GM23338 (cell line): ENCODE results near the gene BLOC1S5.

ENCODE experiments used
- EZH2 ChIP-seq: fragments of 200-600 bp; sonication (generic); IDR thresholded peaks from one replicate; pipeline ENCODE4 v1.8.0; 2017; ENCODE audit warnings: antibody characterized with exemption, mild to moderate bottlenecking, low read depth; ENCODE audit not compliant: unreplicated experiment
- NANOG ChIP-seq: IDR thresholded peaks from 2 replicates; pipeline ENCODE4 v1.6.1; 2016; ENCODE audit warnings: antibody characterized with exemption, borderline replicate concordance
- POLR2AphosphoS5 ChIP-seq: IDR thresholded peaks from 2 replicates; pipeline ENCODE4 v1.6.1; 2016; ENCODE audit warnings: antibody characterized with exemption, low read depth
- TF ChIP-seq, protein P1 (sequence below), 2 experiments: fragments of 200-600 bp in 1 of 2; sonication (generic) in 1 of 2; conservative IDR thresholded peaks; 2 replicates each; pipeline versions ENCODE4 v1.5.1 to v1.6.1; 2016 to 2017; ENCODE audit warnings: antibody characterized with exemption in 2 of 2, low read depth in 2 of 2, mild to moderate bottlenecking in 2 of 2, moderate library complexity in 1 of 2
- TF ChIP-seq, protein P2 (sequence below): IDR thresholded peaks from 2 replicates; pipeline ENCODE4 v1.6.1; 2016; ENCODE audit warnings: antibody characterized with exemption

DNA sequence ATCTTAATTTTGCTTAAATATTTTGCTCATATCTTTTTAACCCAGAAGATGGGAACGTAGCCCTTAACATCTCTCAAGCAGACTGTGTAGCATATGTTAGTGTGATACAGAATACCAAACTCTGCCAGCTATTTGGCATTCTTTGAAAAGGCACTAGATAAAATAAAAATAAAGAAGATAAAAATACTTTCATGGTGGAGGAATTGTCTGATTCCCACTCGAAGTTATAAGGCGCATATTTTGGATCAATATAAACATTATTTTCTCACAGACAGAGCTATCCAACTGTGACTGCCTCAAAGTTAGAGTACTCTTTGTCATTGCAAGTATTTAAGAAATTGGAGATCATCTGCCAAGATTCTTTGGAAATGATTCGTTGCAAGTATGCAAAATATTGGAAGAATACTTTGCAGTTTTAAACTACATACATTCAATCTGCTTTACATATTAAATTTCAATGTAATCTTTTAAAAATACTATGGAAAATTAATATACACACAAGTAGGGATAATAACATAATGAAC is 49.0 kb upstream of the BLOC1S5 start:
- TF ChIP-seq EZH2 = no peak
- TF ChIP-seq, protein P1, sequence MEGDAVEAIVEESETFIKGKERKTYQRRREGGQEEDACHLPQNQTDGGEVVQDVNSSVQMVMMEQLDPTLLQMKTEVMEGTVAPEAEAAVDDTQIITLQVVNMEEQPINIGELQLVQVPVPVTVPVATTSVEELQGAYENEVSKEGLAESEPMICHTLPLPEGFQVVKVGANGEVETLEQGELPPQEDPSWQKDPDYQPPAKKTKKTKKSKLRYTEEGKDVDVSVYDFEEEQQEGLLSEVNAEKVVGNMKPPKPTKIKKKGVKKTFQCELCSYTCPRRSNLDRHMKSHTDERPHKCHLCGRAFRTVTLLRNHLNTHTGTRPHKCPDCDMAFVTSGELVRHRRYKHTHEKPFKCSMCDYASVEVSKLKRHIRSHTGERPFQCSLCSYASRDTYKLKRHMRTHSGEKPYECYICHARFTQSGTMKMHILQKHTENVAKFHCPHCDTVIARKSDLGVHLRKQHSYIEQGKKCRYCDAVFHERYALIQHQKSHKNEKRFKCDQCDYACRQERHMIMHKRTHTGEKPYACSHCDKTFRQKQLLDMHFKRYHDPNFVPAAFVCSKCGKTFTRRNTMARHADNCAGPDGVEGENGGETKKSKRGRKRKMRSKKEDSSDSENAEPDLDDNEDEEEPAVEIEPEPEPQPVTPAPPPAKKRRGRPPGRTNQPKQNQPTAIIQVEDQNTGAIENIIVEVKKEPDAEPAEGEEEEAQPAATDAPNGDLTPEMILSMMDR (conservative IDR thresholded peaks at IDR 0.05; ENCODE audit: low read depth in 2 of 2) = no peak
- no peak for TF ChIP-seq NANOG
- no peak for TF ChIP-seq POLR2AphosphoS5
- TF ChIP-seq, protein P2, sequence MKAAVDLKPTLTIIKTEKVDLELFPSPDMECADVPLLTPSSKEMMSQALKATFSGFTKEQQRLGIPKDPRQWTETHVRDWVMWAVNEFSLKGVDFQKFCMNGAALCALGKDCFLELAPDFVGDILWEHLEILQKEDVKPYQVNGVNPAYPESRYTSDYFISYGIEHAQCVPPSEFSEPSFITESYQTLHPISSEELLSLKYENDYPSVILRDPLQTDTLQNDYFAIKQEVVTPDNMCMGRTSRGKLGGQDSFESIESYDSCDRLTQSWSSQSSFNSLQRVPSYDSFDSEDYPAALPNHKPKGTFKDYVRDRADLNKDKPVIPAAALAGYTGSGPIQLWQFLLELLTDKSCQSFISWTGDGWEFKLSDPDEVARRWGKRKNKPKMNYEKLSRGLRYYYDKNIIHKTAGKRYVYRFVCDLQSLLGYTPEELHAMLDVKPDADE = no peak
